Subcutaneous abdominal adipose tissue (tissue), 5 donors: Measurements from ENCODE around the gene BMPR2.
A peak's percentile ranks its signal among the peaks of the same experiment; 100 is the strongest.
"Not testable (repeated sequence)": the region's sequence is repeated elsewhere in the genome, so short reads cannot be mapped to it uniquely, and the experiment has no call there.

Experiments
- H3K27ac ChIP-seq: one replicate; pipeline ENCODE4 v1.7.0; 2013; ENCODE audit warnings: low read depth, mild to moderate bottlenecking, inconsistent platforms, low read length, moderate library complexity
- H3K27me3 ChIP-seq, 5 donors: one replicate each; pipeline ENCODE4 v1.7.0; 2013; ENCODE audit warnings: low read length in 5 of 5, inconsistent platforms in 1 of 5; ENCODE audit not compliant: control insufficient read depth in 5 of 5, insufficient read depth in 4 of 5
- H3K36me3 ChIP-seq, 5 donors: one replicate each; pipeline ENCODE4 v1.7.0; 2013; ENCODE audit warnings: low read length in 5 of 5; ENCODE audit not compliant: control insufficient read depth in 5 of 5, insufficient read depth in 5 of 5
- H3K4me1 ChIP-seq, 5 donors: one replicate each; pipeline ENCODE4 v1.7.0; 2013; ENCODE audit warnings: low read length in 5 of 5, mild to moderate bottlenecking in 3 of 5, moderate library complexity in 1 of 5; ENCODE audit not compliant: control insufficient read depth in 5 of 5, insufficient read depth in 5 of 5
- H3K4me3 ChIP-seq, 5 donors: one replicate each; pipeline ENCODE4 v1.7.0; 2013; ENCODE audit warnings: low read length in 5 of 5, low read depth in 1 of 5
- H3K9ac ChIP-seq, 5 donors: one replicate each; pipeline ENCODE4 v1.7.0; 2013; ENCODE audit warnings: low read length in 5 of 5, mild to moderate bottlenecking in 4 of 5, moderate library complexity in 3 of 5
- H3K9me3 ChIP-seq, 5 donors: one replicate each; pipeline ENCODE4 v1.7.0; 2013; ENCODE audit warnings: low read length in 5 of 5; ENCODE audit not compliant: control insufficient read depth in 5 of 5
- donor health status: healthy.
- donor health status: healthy.
- donor health status: healthy.
- donor health status: healthy.
- donor health status: healthy.

BMPR2 gene

DNA sequence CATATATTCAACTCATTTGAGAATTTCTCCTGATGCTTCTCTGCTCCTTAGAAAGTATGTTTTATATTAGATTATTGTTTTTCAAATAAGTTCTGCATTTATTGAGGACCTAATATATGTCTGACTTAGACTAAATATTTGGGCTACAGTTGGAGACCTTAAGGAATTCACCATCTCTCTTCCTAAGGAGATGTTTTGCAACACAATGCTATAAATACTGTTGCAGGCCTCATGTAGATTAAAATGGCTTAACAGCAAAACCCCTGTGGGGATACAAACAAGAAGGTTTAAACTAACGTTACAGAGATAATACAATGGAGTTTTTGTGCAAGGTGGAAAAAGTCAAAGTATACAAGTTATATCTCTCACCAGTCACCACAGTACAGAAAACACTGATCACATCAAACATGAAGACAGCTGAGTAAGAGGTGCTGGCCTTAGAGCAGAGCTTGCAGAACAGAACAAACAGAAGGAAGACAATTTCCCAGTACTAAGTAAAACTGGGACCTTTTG, 20.1 kb upstream of the BMPR2 start:
- Histone ChIP-seq H3K9ac (no peak overlapping the region), H3K36me3 (no peaks in the 10 kb centered on the region), H3K27me3 (no peaks in the 10 kb centered on the region), H3K9me3 (no peaks in the 10 kb centered on the region), H3K4me3 (no peak overlapping the region), H3K4me1 (no peaks in the 10 kb centered on the region), H3K27ac (no peak overlapping the region)

DNA sequence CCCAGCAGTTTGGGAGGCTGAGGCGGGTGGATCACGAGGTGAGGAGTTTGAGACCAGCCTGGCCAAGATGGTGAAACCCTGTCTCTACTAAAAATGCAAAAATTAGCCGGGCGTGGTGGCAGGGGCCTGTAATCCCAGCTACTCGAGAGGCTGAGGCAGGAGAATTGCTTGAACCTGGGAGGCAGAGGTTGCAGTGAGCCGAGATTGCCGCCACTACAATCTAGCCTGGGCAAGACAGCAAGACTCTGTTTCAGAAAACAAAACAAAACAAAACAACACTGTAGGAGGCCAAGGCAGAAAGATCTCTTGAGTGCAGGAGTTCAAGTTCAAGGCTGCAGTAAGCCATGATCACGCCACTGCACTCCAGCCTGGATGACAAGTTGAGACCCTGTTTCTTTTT, 17.2 kb upstream of the BMPR2 start:
- not testable (repeated sequence) for H3K9me3 ChIP-seq, H3K27me3 ChIP-seq, H3K4me3 ChIP-seq, H3K36me3 ChIP-seq, H3K27ac ChIP-seq, H3K9ac ChIP-seq, H3K4me1 ChIP-seq

DNA sequence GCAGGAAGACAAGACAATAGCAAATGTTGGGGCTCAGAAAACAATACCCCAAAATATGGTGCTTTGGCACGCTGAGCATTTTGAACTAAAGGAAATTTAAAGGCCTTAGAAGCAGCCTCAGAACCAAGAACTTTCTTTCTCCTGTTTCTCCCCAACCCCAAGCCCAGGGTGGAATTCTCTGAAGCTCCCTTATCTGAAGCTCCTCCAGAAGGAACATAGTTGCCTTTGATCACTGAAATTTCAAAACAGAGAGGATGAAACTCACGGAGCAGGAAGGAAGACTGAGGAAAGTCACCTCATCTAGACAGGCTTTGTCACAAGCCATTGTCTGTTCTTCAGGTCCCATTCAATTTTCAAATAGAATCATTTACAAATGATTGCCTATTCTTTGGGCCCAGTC, 15.5 kb upstream of the BMPR2 start:
- Histone ChIP-seq H3K4me3 (no peak overlapping the region), H3K9ac (no peak overlapping the region), H3K4me1 (no peaks in the 10 kb centered on the region), H3K27me3 (no peaks in the 10 kb centered on the region), H3K36me3 (no peaks in the 10 kb centered on the region), H3K27ac (no peak overlapping the region), H3K9me3 (no peaks in the 10 kb centered on the region)

DNA sequence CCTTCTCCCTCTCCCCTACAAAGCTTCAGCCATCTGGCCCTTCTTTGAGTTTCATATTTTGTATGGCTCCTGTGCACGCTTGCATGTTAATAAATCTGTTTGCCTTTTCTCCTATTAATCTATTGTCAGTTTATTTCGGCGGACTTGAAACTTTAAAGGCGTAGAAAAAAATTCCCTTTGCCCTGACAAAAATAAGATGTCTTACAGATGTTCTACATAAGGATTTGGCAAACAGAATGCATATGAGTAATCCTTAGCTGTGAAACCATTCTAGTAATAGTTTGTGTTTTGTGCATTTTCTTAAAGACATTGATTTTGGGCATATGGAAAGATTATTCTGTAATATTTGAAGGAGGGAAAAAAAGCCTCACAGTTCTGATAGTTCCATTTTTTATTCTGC, 15.0 kb upstream of the BMPR2 start:
- Histone ChIP-seq H3K9me3 (no peaks in the 10 kb centered on the region), H3K36me3 (no peaks in the 10 kb centered on the region), H3K27me3 (no peaks in the 10 kb centered on the region), H3K4me3 (no peak overlapping the region), H3K4me1 (no peaks in the 10 kb centered on the region), H3K9ac (no peak overlapping the region), H3K27ac (no peak overlapping the region)

DNA sequence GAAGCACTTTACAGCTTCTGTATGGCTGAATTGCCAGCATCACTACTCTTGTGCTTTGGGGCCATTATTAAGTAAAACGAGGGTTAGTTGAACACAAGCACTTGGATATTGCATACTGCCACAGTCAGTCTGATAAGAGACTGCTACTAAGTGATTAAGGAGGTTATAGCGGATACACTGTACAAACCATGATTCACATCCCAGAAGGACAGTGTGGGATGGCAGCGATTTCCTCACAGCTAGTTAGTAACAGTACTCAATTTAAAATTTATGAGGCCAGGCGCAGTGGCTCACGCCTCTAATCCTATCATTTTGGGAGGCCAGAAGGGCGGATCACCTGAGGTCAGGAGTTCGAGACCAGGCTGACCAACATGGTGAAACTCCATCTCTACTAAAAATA, 2.6 kb upstream of the BMPR2 start:
- no peak overlapping the region for H3K27ac ChIP-seq
- no peaks in the 10 kb centered on the region for H3K9me3 ChIP-seq
- no peak overlapping the region for H3K9ac ChIP-seq
- H3K27me3 ChIP-seq = no peaks in the 10 kb centered on the region
- no peaks in the 10 kb centered on the region for H3K36me3 ChIP-seq
- no peak overlapping the region for H3K4me3 ChIP-seq
- H3K4me1 ChIP-seq = peaks cover 0 to 20% (median 12%) of the 10 kb centered on the region in 5 donors

DNA sequence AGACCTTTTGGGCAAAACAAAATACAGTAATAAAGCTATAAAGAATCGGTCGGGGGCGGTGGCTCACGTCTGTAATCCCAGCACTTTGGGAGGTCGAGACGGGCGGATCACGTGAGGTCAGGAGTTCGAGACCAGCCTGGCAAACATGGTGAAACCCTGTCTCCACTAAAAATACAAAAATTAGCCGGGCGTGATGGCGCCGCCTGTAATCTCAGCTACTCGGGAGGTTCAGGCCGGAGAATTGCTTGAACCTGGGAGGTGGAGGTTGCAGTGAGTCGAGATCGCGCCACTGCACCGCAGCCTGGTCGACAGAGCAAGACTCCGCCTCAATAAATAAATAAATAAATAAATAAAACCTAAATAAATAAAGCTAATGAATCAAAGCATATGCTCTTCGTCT, 1.7 kb upstream of the BMPR2 start:
- H3K27ac ChIP-seq = peak overlapping the region; percentile 96
- not testable (repeated sequence) for H3K9me3 ChIP-seq, H3K9ac ChIP-seq, H3K27me3 ChIP-seq, H3K36me3 ChIP-seq
- H3K4me1 ChIP-seq = peaks cover 0 to 26% (median 20%) of the 10 kb centered on the region in 5 donors
- H3K4me3 ChIP-seq = peak overlapping the region in 3 of 5 donors; percentile 91 to 99 (median 92)

DNA sequence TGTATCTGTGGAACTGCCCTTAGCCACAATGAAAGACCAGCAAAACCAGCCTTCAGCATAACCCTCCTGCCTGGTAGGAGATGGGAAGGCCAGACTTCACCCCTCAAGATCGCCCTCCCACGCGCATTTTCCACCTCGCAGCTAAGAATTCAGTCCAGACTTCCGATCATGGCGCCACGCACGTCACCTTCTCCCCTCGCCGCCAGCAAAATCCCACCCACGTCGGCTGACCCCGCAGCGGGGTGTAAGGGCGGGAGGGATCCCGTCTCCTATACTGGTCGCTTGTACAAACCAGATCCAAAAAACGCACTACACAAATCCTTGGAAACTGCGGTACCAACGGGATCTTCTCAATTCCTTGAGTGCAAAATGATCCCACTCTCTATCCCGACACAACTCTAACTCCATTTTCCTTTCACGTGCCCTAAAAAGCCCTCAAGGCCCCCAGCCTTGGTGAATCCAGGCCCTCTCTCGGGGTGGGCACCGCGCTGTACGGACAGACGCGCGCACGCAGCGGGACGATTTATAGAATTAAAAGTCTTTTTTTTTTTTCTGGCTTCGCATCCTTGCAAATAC, 1.0 kb upstream of the BMPR2 start:
- H3K36me3 ChIP-seq = no peaks in the 10 kb centered on the region
- peak overlapping the region; percentile 96 for H3K27ac ChIP-seq
- H3K9me3 ChIP-seq = no peaks in the 10 kb centered on the region
- peaks cover 0 to 31% (median 24%) of the 10 kb centered on the region in 5 donors for H3K4me1 ChIP-seq
- no peaks in the 10 kb centered on the region for H3K27me3 ChIP-seq
- H3K9ac ChIP-seq = peak overlapping the region; percentile 68 to 91 (median 86)
- H3K4me3 ChIP-seq = peak overlapping the region; percentile 82 to 99 (median 91)

DNA sequence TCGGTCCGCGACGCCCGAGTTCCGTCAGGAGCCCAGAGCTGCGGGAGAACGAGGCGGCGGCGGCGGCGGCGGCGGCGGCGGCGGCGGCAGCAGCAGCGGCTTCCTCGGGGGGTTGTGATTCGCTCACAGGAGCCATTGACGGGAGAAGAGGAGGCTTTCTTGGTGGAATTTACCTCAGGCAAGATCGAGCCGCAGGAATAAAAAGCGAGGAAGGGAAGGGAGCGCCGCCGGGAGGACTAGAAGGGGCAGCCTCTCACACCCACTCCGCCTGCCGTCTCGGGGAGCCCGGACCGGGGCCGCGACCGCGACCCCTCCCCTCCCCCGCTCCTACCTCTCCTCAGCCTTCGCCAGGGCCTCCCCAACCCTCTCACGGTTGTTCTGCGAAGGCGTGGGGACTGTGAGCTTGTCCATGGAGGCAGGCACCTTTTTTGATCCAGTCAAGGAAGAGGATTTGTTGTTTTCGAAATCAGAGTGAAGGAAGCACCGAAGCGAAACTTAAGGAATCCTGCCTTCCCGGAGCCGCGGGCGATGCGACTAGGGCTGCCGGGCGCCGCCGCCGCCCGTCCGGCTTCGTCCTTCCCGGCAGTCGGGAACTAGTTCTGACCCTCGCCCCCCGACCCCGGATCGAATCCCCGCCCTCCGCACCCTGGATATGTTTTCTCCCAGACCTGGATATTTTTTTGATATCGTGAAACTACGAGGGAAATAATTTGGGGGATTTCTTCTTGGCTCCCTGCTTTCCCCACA, 506 bp downstream of the BMPR2 start:
- peaks cover 0 to 39% (median 34%) of the 10 kb centered on the region in 5 donors for H3K4me1 ChIP-seq
- H3K9ac ChIP-seq = peak overlapping the region; percentile 89 to 97 (median 93)
- H3K9me3 ChIP-seq = no peaks in the 10 kb centered on the region
- H3K4me3 ChIP-seq = peak overlapping the region; percentile 86 to 99 (median 93)
- H3K27me3 ChIP-seq = no peaks in the 10 kb centered on the region
- H3K36me3 ChIP-seq = no peaks in the 10 kb centered on the region
- peak overlapping the region; percentile 96 for H3K27ac ChIP-seq

DNA sequence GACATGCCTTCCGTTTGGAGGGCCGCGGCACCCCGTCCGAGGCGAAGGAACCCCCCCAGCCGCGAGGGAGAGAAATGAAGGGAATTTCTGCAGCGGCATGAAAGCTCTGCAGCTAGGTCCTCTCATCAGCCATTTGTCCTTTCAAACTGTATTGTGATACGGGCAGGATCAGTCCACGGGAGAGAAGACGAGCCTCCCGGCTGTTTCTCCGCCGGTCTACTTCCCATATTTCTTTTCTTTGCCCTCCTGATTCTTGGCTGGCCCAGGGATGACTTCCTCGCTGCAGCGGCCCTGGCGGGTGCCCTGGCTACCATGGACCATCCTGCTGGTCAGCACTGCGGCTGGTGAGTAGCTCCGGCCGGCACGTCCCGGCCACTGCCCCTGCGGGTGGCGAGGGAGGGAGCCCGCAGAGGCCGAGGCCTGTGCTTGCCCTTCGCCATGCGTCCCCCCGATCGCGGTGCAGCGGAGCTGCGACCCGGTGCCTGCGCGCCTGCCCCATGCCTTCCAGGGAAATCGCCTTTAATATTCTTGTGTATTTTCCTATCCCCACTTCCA, 1.2 kb downstream of the BMPR2 start:
- Histone ChIP-seq H3K27me3 (no peaks in the 10 kb centered on the region), H3K36me3 (no peaks in the 10 kb centered on the region), H3K4me1 (peaks cover 0 to 41% (median 34%) of the 10 kb centered on the region in 5 donors), H3K4me3 (peak overlapping the region; percentile 86 to 99 (median 93)), H3K27ac (peak overlapping the region; percentile 96), H3K9me3 (no peaks in the 10 kb centered on the region), H3K9ac (peak overlapping the region; percentile 89 to 97 (median 93))

DNA sequence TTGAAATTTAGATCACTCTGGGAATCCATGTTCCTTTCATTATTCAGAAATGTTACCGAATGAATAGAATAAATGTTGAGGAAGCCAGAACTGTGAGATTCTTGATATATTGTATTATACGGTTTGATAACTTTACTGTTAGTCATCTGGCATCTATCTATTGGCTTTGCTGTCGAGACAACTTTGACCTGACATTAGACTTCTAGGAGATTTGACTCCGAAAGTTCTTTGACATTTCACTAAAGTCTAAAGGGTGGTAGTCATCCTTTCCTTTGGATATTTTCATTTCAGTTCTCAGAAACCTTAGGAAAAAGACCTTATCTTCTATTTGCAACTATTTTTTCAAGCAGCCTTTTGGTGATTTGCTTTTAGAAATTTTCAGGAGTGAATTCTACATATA, 1.9 kb downstream of the BMPR2 start:
- no peaks in the 10 kb centered on the region for H3K27me3 ChIP-seq
- no peaks in the 10 kb centered on the region for H3K36me3 ChIP-seq
- peak overlapping the region in 4 of 5 donors; percentile 89 to 97 (median 92) for H3K9ac ChIP-seq
- no peaks in the 10 kb centered on the region for H3K9me3 ChIP-seq
- H3K4me3 ChIP-seq = peak overlapping the region; percentile 68 to 99 (median 93)
- peaks cover 0 to 41% (median 36%) of the 10 kb centered on the region in 5 donors for H3K4me1 ChIP-seq
- H3K27ac ChIP-seq = peak overlapping the region; percentile 96
